22Rv1 (cell line): ENCODE measurements around the gene AGT.

Experiments used
- ZFX ChIP-seq: fragments of 450-650 bp; IDR thresholded peaks from 2 replicates; pipeline ENCODE4 v1.6.1; 2017; ENCODE audit warnings: antibody characterized with exemption, borderline replicate concordance
- TF ChIP-seq, protein P1 (sequence below): fragments of 450-650 bp; IDR thresholded peaks from 2 replicates; pipeline ENCODE4 v1.5.1; 2017; ENCODE audit warnings: mild to moderate bottlenecking

DNA sequence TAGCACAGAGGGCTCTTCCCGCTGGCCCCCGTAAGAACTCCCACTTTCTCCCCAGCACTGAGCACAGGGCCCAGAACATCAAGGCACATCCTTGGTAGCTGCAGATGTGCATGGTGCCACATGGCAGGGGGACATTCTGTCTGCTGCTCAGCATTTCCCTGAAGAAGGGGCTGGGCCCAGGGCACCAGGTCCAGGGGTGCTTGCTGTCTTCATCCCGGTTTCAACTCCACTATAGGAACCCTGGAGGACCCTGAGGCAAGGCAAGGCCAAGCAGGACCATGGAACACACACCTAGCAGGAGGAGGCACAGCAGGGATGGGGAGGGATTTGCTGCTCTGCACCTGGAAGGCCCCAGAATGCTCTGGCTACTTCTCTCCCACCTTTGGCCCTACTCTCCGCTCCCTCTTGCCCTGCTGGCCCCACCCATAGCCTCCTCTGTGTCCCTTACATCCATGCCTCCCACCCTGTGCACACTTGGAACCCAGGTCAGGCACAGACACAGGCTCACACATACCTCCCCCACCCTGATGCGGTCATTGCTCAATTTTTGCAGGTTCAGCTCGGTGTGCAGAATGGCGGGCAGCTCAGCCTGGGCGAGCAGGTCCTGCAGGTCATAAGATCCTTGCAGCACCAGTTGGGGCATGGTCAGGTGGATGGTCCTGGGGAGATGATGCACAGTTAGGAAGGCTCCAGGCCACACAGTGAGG lies 10.1 kb downstream of the AGT start:
- TF ChIP-seq, protein P1, sequence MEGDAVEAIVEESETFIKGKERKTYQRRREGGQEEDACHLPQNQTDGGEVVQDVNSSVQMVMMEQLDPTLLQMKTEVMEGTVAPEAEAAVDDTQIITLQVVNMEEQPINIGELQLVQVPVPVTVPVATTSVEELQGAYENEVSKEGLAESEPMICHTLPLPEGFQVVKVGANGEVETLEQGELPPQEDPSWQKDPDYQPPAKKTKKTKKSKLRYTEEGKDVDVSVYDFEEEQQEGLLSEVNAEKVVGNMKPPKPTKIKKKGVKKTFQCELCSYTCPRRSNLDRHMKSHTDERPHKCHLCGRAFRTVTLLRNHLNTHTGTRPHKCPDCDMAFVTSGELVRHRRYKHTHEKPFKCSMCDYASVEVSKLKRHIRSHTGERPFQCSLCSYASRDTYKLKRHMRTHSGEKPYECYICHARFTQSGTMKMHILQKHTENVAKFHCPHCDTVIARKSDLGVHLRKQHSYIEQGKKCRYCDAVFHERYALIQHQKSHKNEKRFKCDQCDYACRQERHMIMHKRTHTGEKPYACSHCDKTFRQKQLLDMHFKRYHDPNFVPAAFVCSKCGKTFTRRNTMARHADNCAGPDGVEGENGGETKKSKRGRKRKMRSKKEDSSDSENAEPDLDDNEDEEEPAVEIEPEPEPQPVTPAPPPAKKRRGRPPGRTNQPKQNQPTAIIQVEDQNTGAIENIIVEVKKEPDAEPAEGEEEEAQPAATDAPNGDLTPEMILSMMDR, result no peak
- TF ChIP-seq ZFX, result no peak
